D341Med (cell line): Measurements from ENCODE around the gene THOC1.

Source experiments
- DNase-seq: peaks from one replicate; pipeline ENCODE4 v3.0.0; 2012; ENCODE audit warnings: low spot score

Gene THOC1

GRCh38 chr18:275486-275885 lies 7.6 kb upstream of the THOC1 start:
- no peak for DNase-seq

- DNase-seq = no peak
Measured at GRCh38 chr18:274313-274712, 6.5 kb upstream of the THOC1 start.

- DNase-seq = no peak
Measured at GRCh38 chr18:273525-273924, 5.7 kb upstream of the THOC1 start.

GRCh38 chr18:272650-273049 lies 4.8 kb upstream of the THOC1 start:
- no peak for DNase-seq

GRCh38 chr18:269480-270095 lies 1.7 kb upstream of the THOC1 start:
- no peak for DNase-seq

GRCh38 chr18:267380-267687 lies 513 bp downstream of the THOC1 start:
- DNase-seq = no peak

GRCh38 chr18:261398-262073 lies 6.3 kb downstream of the THOC1 start:
- DNase-seq = no peak

- no peak for DNase-seq
Measured at GRCh38 chr18:260547-260946, 7.3 kb downstream of the THOC1 start.

- DNase-seq = no peak
Measured at GRCh38 chr18:255171-255570, 12.7 kb downstream of the THOC1 start.

- DNase-seq = no peak
Measured at GRCh38 chr18:253121-253520, 14.7 kb downstream of the THOC1 start.

- no peak for DNase-seq
Measured at GRCh38 chr18:251572-251971, 16.3 kb downstream of the THOC1 start.

- peak; percentile 50 for DNase-seq
Measured at GRCh38 chr18:250685-251084, 17.2 kb downstream of the THOC1 start.

- DNase-seq = no peak
Measured at GRCh38 chr18:248053-248452, 19.8 kb downstream of the THOC1 start.

- no peak for DNase-seq
Measured at GRCh38 chr18:245282-245847, 22.5 kb downstream of the THOC1 start.

GRCh38 chr18:240175-240574 lies 27.7 kb downstream of the THOC1 start:
- no peak for DNase-seq

GRCh38 chr18:231563-231962 lies 36.3 kb downstream of the THOC1 start:
- DNase-seq = no peak

GRCh38 chr18:228586-228985 lies 39.3 kb downstream of the THOC1 start:
- DNase-seq = no peak

- no peak for DNase-seq
Measured at GRCh38 chr18:227902-228301, 39.9 kb downstream of the THOC1 start.

- DNase-seq = no peak
Measured at GRCh38 chr18:227374-227773, 40.5 kb downstream of the THOC1 start.

- no peak for DNase-seq
Measured at GRCh38 chr18:225745-226144, 42.1 kb downstream of the THOC1 start.

- no peak for DNase-seq
Measured at GRCh38 chr18:220708-221107, 47.1 kb downstream of the THOC1 start.

- DNase-seq = no peak
Measured at GRCh38 chr18:217532-218336, 50.1 kb downstream of the THOC1 start.

- DNase-seq = no peak
Measured at GRCh38 chr18:215448-216010, 52.3 kb downstream of the THOC1 start.
